GM12891 (cell line): ENCODE measurements around the gene UQCC2.

Experiments used
- DNase-seq: peaks from one replicate; pipeline ENCODE4 v3.0.0; 2011; ENCODE audit warnings: low spot score; ENCODE audit not compliant: insufficient read length
- FAIRE-seq: peaks from 2 replicates; lab custom pipeline; 2011; peaks lifted over from hg19 to GRCh38; lab: Jason Lieb, UNC
- PAX5 ChIP-seq: IDR thresholded peaks from 2 replicates; pipeline ENCODE4 v1.6.1; 2011; ENCODE audit warnings: low read length, moderate library complexity, mild to moderate bottlenecking; ENCODE audit not compliant: insufficient read depth, severe bottlenecking
- POLR2A ChIP-seq: IDR thresholded peaks from 2 replicates; pipeline ENCODE4 v1.6.1; 2011; ENCODE audit warnings: low read depth, low read length, control low read depth
- POLR2AphosphoS5 ChIP-seq: IDR thresholded peaks from 2 replicates; pipeline ENCODE4 v1.6.1; 2011; ENCODE audit warnings: low read depth, low read length, control low read depth
- POU2F2 ChIP-seq: IDR thresholded peaks from 2 replicates; pipeline ENCODE4 v1.6.1; 2011; ENCODE audit warnings: low read depth, mild to moderate bottlenecking, control low read depth, low read length, moderate library complexity
- SPI1 ChIP-seq: IDR thresholded peaks from 2 replicates; pipeline ENCODE4 v1.6.1; 2011; ENCODE audit warnings: low read depth, low read length, control low read depth
- TAF1 ChIP-seq: IDR thresholded peaks from 2 replicates; pipeline ENCODE4 v1.6.1; 2011; ENCODE audit warnings: low read depth, low read length, control low read depth

Gene UQCC2

GRCh38 chr6:33688006-33688405 is 23.5 kb downstream of the UQCC2 start:
- no peak for DNase-seq
- no peak for FAIRE-seq
- TF ChIP-seq POU2F2: no peak
- no peak for TF ChIP-seq SPI1
- TF ChIP-seq TAF1: no peak
- TF ChIP-seq POLR2A: no peak
- TF ChIP-seq PAX5: no peak
- no peak for TF ChIP-seq POLR2AphosphoS5

GRCh38 chr6:33686981-33687975 is 24.2 kb downstream of the UQCC2 start:
- no peak for TF ChIP-seq POLR2AphosphoS5
- no peak for TF ChIP-seq POU2F2
- TF ChIP-seq SPI1: no peak
- no peak for TF ChIP-seq PAX5
- no peak for TF ChIP-seq POLR2A
- TF ChIP-seq TAF1: no peak
- DNase-seq (no peak), FAIRE-seq (no peak)

- DNase-seq: no peak
- peak; percentile 59 for FAIRE-seq
- no peak for TF ChIP-seq SPI1
- TF ChIP-seq POU2F2: no peak
- TF ChIP-seq PAX5: no peak
- no peak for TF ChIP-seq POLR2A
- no peak for TF ChIP-seq POLR2AphosphoS5
- TF ChIP-seq TAF1: no peak
Measured at GRCh38 chr6:33686225-33686924, 25.1 kb downstream of the UQCC2 start.

GRCh38 chr6:33685411-33686224 is 25.9 kb downstream of the UQCC2 start:
- no peak for DNase-seq
- TF ChIP-seq SPI1 (no peak), TAF1 (no peak), POLR2AphosphoS5 (no peak), POLR2A (no peak), PAX5 (no peak), POU2F2 (no peak)
- FAIRE-seq: no peak

GRCh38 chr6:33684983-33685382 is 26.5 kb downstream of the UQCC2 start:
- no peak for DNase-seq
- TF ChIP-seq POLR2AphosphoS5: no peak
- TF ChIP-seq SPI1: no peak
- no peak for TF ChIP-seq PAX5
- TF ChIP-seq POLR2A: no peak
- no peak for TF ChIP-seq POU2F2
- no peak for TF ChIP-seq TAF1
- FAIRE-seq: no peak

- TF ChIP-seq TAF1 (no peak), POLR2A (no peak), SPI1 (no peak), POLR2AphosphoS5 (no peak), POU2F2 (no peak), PAX5 (no peak)
- DNase-seq: no peak
- FAIRE-seq: no peak
Measured at GRCh38 chr6:33684428-33684896, 27.0 kb downstream of the UQCC2 start.

GRCh38 chr6:33683576-33684427 is 27.7 kb downstream of the UQCC2 start:
- no peak for FAIRE-seq
- DNase-seq: no peak
- no peak for TF ChIP-seq POU2F2
- no peak for TF ChIP-seq PAX5
- TF ChIP-seq TAF1: no peak
- TF ChIP-seq POLR2AphosphoS5: no peak
- TF ChIP-seq POLR2A: no peak
- TF ChIP-seq SPI1: no peak
